ENCODE results near the gene CCDC71L. TPM values are rescaled to one million over a fixed set of nuclear protein-coding genes. Genes with fewer than 3 reads are reported as not detected.

CCDC71L gene
- polyA plus RNA-seq, 1 of the 3 experiments (the other 2 are of a cell fraction): 30.0 TPM

- TF ChIP-seq RCOR1 (IDR thresholded peaks at IDR 0.05; ENCODE audit: low read length): no peak
- no peak for TF ChIP-seq POLR2AphosphoS5 (IDR thresholded peaks at IDR 0.05; ENCODE audit: low read depth, low read length)
- TF ChIP-seq IRF3 (IDR thresholded peaks at IDR 0.05; ENCODE audit: low read depth, low read length): no peak
- TF ChIP-seq GATA2 (CRISPR knock-in tag; IDR thresholded peaks at IDR 0.05): no peak
- no peak for TF ChIP-seq ELF1 (IDR thresholded peaks at IDR 0.05)
- TF ChIP-seq JUND (IDR thresholded peaks at IDR 0.05): no peak
- TF ChIP-seq MXI1 (IDR thresholded peaks at IDR 0.05; ENCODE audit: low read depth, low read length): no peak
Observed at GRCh38 chr7:106643216-106644000, 17.6 kb downstream of the CCDC71L start (continued).

- Histone ChIP-seq H3K4me3 (ENCODE audit: low read depth in 2 of 2, low read length in 1 of 2) (no peak overlapping the region), H4K20me1 (ENCODE audit: insufficient read depth) (no peaks in the 10 kb centered on the region), H3K4me1 (ENCODE audit: control insufficient read depth in 1 of 2, insufficient read depth in 2 of 2, low read depth in 1 of 2, low read length in 1 of 2) (peaks cover 0 to 3% of the 10 kb centered on the region in 2 experiments; a peak in 1 of 4 replicates), H3K79me2 (ENCODE audit: insufficient read depth) (no peaks in the 10 kb centered on the region), H3K9ac (no peak overlapping the region), H3K9me3 (0 out of 2 replicates have a peak, but pooled peaks cover 3% of the 10 kb centered on the region), H3K36me3 (replicated peaks in 1 of 2; ENCODE audit: control insufficient read depth in 1 of 2, insufficient read depth in 2 of 2, low read length in 1 of 2) (no peaks in the 10 kb centered on the region), H3K27ac (ENCODE audit: low read depth in 2 of 2, low read length in 1 of 2) (no peak overlapping the region), H3K27me3 (ENCODE audit: insufficient read depth) (no peaks in the 10 kb centered on the region), H3K9me2 (no peaks in the 10 kb centered on the region), H2AFZ (ENCODE audit: low read depth) (no peak overlapping the region), H3K4me2 (no peak overlapping the region), H3F3A (replicated peaks; ENCODE audit: insufficient read depth) (no peaks in the 10 kb centered on the region)
- TF ChIP-seq FOXJ3 (CRISPR knock-in tag; IDR thresholded peaks at IDR 0.05) (no peak), RCOR1 (IDR thresholded peaks at IDR 0.05; ENCODE audit: low read length) (no peak), RXRA (IDR thresholded peaks at IDR 0.05; ENCODE audit: borderline replicate concordance, low read depth) (no peak), ZBTB33 (IDR thresholded peaks at IDR 0.05; ENCODE audit: borderline replicate concordance, low read depth) (no peak), NFIC (IDR thresholded peaks at IDR 0.05; ENCODE audit: borderline replicate concordance) (no peak), SMC3 (IDR thresholded peaks at IDR 0.05; ENCODE audit: low read depth, low read length) (no peak), SIN3A (IDR thresholded peaks at IDR 0.05; ENCODE audit: borderline replicate concordance, low read depth, low read length) (no peak), FOSL2 (IDR thresholded peaks at IDR 0.05; ENCODE audit: borderline replicate concordance, low read depth) (no peak), EP300 (IDR thresholded peaks at IDR 0.05; ENCODE audit: borderline replicate concordance in 1 of 2, low read depth in 1 of 2, low read length in 1 of 2) (no peak), EZH2phosphoT487 (IDR thresholded peaks at IDR 0.05; ENCODE audit: borderline replicate concordance, low read depth) (no peak), POLR2AphosphoS5 (IDR thresholded peaks at IDR 0.05; ENCODE audit: low read depth, low read length) (no peak), GATA2 (CRISPR knock-in tag; IDR thresholded peaks at IDR 0.05) (no peak), CHD2 (IDR thresholded peaks at IDR 0.05; ENCODE audit: low read length, partially characterized antibody) (no peak), USF2 (IDR thresholded peaks at IDR 0.05; ENCODE audit: borderline replicate concordance, low read depth, low read length) (no peak), IRF3 (IDR thresholded peaks at IDR 0.05; ENCODE audit: low read depth, low read length) (no peak)
- 89% methylated on average over 3 of the region's 3 CpGs for WGBS (ENCODE audit: low lambda C conversion rate)
- CTCF ChIA-PET: interaction anchor here (1.3 to 5.7 kb wide), 3 partner anchors 14 to 465 kb away, joined by 3 to 54 read pairs (median 5); partner anchors contain the start of gene CCDC71L
- DNase-seq: no peak
- POLR2A ChIA-PET: no interaction called here
Observed at GRCh38 chr7:106641416-106641815, 19.5 kb downstream of the CCDC71L start.
